ENCODE measurements around the gene ADGRB3. TPM values are rescaled to one million over a fixed set of nuclear protein-coding genes. Genes with fewer than 3 reads are reported as not detected.

The ADGRB3 gene
- total RNA-seq, 1 donor from 2014 or later: 2.4 TPM

DNA sequence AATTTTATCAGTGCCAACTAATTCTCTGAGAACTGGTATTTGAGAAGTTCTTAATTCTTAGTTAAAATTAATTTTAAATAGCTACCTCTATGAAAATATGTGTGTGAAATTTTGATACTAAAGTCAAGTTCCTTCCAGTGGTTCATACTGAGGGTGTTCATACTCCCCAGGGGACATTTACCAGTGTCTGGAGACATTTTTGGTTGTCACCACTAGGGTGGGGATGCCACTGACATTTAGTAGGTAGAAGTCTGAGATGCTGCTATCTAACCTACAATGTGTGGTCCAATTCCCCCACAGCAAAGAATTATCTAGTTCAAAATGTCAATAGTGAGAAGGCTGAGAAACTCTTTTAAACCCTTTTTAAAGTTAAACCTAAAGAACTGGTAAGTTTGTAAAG is 463.8 kb downstream of the ADGRB3 start:
- no peaks in the 10 kb centered on the region for H3K27me3 Mint-ChIP-seq (ENCODE audit: unreplicated experiment)
- H3K4me3 Mint-ChIP-seq (ENCODE audit: unreplicated experiment): no peak overlapping the region
- H3K36me3 Mint-ChIP-seq (ENCODE audit: low read depth, unreplicated experiment): no peaks in the 10 kb centered on the region
- TF ChIP-seq, protein P1, sequence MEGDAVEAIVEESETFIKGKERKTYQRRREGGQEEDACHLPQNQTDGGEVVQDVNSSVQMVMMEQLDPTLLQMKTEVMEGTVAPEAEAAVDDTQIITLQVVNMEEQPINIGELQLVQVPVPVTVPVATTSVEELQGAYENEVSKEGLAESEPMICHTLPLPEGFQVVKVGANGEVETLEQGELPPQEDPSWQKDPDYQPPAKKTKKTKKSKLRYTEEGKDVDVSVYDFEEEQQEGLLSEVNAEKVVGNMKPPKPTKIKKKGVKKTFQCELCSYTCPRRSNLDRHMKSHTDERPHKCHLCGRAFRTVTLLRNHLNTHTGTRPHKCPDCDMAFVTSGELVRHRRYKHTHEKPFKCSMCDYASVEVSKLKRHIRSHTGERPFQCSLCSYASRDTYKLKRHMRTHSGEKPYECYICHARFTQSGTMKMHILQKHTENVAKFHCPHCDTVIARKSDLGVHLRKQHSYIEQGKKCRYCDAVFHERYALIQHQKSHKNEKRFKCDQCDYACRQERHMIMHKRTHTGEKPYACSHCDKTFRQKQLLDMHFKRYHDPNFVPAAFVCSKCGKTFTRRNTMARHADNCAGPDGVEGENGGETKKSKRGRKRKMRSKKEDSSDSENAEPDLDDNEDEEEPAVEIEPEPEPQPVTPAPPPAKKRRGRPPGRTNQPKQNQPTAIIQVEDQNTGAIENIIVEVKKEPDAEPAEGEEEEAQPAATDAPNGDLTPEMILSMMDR (IDR thresholded peaks at IDR 0.05; ENCODE audit: unreplicated experiment): peak; percentile 16
- no peaks in the 10 kb centered on the region for H3K4me1 Mint-ChIP-seq (ENCODE audit: unreplicated experiment)
- no peaks in the 10 kb centered on the region for H3K9me3 Mint-ChIP-seq (ENCODE audit: unreplicated experiment)
- no peak overlapping the region for H3K27ac Mint-ChIP-seq (ENCODE audit: unreplicated experiment)
- no peak for DNase-seq (ENCODE audit: low spot score)

DNA sequence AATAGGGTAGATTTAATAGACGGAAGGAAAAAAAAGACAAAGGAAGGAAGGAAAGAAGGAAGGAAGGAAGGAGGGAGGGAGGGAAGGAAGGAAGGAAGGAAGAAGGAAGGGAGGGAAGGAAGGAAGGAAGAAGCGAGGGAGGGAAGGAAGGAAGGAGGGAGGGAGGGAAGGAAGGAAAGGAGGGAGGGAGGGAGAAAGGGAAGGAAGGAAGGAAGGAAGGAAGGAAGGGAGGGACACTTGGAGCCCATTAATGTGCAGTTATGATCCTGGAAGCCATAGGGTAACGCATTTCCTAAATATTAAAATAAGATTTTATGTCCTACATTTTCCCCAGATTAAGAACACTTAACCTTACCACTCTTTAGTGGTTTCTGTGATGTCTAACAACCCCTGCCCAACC is 465.7 kb downstream of the ADGRB3 start:
- Mint-ChIP-seq H3K27me3 (ENCODE audit: unreplicated experiment) (no peaks in the 10 kb centered on the region), H3K36me3 (ENCODE audit: low read depth, unreplicated experiment) (no peaks in the 10 kb centered on the region)

DNA sequence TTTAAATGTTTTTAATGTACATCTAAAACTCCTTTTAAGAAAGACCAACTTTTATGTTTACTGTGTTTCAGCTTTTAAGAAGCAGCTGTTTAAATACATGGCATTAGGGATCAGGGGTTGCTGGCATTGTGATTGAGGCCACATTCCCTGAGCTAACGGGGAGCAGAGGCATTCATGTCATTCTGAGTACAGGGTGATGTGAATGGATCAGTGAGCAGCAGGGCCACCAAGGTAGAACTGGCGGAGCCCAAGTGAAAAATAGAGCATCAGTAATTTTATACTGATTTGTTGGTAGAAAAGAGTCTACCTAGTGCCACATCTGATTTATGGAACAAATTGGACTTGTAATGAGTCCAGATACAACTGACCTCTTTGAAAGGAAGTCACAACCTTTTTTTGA is 467.3 kb downstream of the ADGRB3 start:
- Mint-ChIP-seq H3K27ac (ENCODE audit: unreplicated experiment) (no peak overlapping the region), H3K4me1 (ENCODE audit: unreplicated experiment) (no peaks in the 10 kb centered on the region), H3K4me3 (ENCODE audit: unreplicated experiment) (no peak overlapping the region), H3K36me3 (ENCODE audit: low read depth, unreplicated experiment) (no peaks in the 10 kb centered on the region), H3K27me3 (ENCODE audit: unreplicated experiment) (no peaks in the 10 kb centered on the region), H3K9me3 (ENCODE audit: unreplicated experiment) (no peaks in the 10 kb centered on the region)
- DNase-seq (ENCODE audit: low spot score): no peak
- TF ChIP-seq, protein P1 (IDR thresholded peaks at IDR 0.05; ENCODE audit: unreplicated experiment): no peak

More for the DNA sequence above, 465.7 kb downstream of the ADGRB3 start:
- no peak overlapping the region for H3K27ac Mint-ChIP-seq (ENCODE audit: unreplicated experiment)
- no peak overlapping the region for H3K4me3 Mint-ChIP-seq (ENCODE audit: unreplicated experiment)
- no peak for DNase-seq (ENCODE audit: low spot score)
- TF ChIP-seq, protein P1 (IDR thresholded peaks at IDR 0.05; ENCODE audit: unreplicated experiment): no peak
- no peaks in the 10 kb centered on the region for H3K4me1 Mint-ChIP-seq (ENCODE audit: unreplicated experiment)
- H3K9me3 Mint-ChIP-seq (ENCODE audit: unreplicated experiment): no peaks in the 10 kb centered on the region

DNA sequence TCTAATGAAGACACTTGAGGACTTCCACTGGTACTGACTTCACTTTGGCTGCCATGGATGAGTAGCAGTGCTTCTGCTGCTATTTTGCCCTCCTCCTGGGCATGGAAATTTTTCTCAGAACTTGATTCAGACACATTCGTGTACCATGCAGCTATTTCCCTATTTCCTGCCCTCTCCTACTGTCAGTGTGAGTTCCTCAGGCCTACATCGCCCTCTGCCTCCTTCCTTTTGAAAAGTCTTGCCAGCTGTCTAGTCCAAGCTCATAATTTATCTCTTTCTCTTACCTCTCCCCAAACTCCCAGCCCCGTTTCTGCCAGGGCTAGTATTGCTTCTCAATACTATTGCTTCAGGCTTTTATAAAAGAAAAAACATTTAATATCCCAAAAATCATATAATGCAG is 470.2 kb downstream of the ADGRB3 start:
- H3K36me3 Mint-ChIP-seq (ENCODE audit: low read depth, unreplicated experiment): no peaks in the 10 kb centered on the region
- no peak overlapping the region for H3K27ac Mint-ChIP-seq (ENCODE audit: unreplicated experiment)
- H3K4me3 Mint-ChIP-seq (ENCODE audit: unreplicated experiment): no peak overlapping the region
- H3K4me1 Mint-ChIP-seq (ENCODE audit: unreplicated experiment): no peaks in the 10 kb centered on the region
- DNase-seq (ENCODE audit: low spot score): no peak
- no peaks in the 10 kb centered on the region for H3K9me3 Mint-ChIP-seq (ENCODE audit: unreplicated experiment)
- no peaks in the 10 kb centered on the region for H3K27me3 Mint-ChIP-seq (ENCODE audit: unreplicated experiment)
- TF ChIP-seq, protein P1 (IDR thresholded peaks at IDR 0.05; ENCODE audit: unreplicated experiment): no peak

DNA sequence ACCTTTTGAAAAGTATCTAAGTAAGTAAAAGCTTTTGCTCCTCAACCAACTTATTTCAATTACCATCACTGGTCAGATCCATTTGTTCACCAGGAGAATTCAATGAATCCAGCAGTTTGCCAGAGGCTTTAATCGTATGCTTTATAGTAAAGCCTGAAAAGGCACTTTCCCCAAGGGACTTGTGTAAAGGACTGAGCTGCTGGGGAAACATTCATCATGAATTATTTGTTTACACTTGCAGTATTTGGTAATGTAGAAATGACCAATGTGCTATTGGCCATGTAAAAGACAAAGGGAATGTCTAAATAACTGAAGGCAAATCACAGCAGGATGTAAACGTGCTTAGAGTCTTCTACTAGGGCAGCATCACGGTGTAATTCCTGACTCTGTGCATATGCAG is 471.4 kb downstream of the ADGRB3 start:
- no peak overlapping the region for H3K4me3 Mint-ChIP-seq (ENCODE audit: unreplicated experiment)
- no peak for DNase-seq (ENCODE audit: low spot score)
- TF ChIP-seq, protein P1 (IDR thresholded peaks at IDR 0.05; ENCODE audit: unreplicated experiment): no peak
- no peaks in the 10 kb centered on the region for H3K9me3 Mint-ChIP-seq (ENCODE audit: unreplicated experiment)
- no peaks in the 10 kb centered on the region for H3K36me3 Mint-ChIP-seq (ENCODE audit: low read depth, unreplicated experiment)
- H3K27me3 Mint-ChIP-seq (ENCODE audit: unreplicated experiment): no peaks in the 10 kb centered on the region
- no peaks in the 10 kb centered on the region for H3K4me1 Mint-ChIP-seq (ENCODE audit: unreplicated experiment)
- H3K27ac Mint-ChIP-seq (ENCODE audit: unreplicated experiment): no peak overlapping the region
